ENCODE measurements around the gene TMEM44. TPM values are rescaled to one million over a fixed set of nuclear protein-coding genes. Genes with fewer than 3 reads are reported as not detected.

The TMEM44 gene
- total RNA-seq, 1 experiment from 2014 or later = 70.1 TPM

DNA sequence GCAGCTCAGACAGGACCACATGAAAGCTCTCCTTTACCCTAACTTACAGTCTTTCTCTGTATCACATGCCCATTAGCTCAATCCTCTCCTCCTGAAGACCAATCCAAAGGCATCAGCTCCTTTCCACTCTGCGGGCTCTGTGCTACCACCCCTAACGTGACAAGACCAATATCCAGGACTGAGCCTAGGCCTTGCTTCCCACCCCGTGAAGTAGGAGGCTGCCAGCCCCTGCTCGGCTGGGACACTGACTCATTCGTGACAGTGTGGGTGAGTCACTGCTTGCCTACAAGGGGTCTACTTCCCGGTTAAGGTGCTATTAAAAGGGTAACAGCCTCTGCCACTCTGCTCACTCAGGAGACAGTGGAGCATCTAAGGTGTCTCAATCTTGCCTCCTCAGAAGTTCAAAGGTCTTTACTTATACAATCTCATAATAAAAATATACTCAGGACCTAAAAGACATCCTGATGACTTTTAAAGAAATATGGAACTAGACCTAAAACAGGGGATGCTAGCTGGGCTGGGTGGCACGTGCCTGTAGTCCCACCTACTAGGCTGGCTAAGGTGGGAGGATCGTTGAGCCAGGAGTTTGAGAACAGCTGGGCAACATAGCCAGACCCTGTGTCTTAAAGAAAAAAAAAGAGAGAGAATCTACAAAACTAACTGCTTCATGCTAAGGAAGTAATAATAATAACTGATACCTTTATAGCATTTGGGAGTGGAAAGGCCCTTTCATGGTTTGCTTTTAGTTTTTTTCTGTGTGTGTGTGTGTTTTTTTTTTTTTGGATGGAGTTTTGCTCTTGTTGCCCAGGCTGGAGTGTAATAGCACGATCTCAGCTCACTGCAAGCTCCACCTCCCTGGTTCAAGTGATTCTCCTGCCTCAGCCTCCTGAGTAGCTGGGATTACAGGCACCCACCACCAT is 55.0 kb downstream of the TMEM44 start:
- H3K9me3 ChIP-seq (ENCODE audit: control insufficient read depth, insufficient read depth, low read depth, low read length) = no peaks in the 10 kb centered on the region
- DNase-seq (ENCODE audit: low read depth, low spot score) (peak; percentile 78), ATAC-seq (peak; percentile 89)
- peak overlapping the region; percentile 73 for H3K27ac ChIP-seq (ENCODE audit: low read length)
- no TSS peak for BruUV-seq (replicated peaks)
- POLR2A ChIA-PET = interaction anchor here (0.6 to 0.7 kb wide), 3 partner anchors 99 to 133 kb away, joined by 3 to 6 read pairs (median 6); no protein-coding TSS in a partner anchor
- H3K27me3 ChIP-seq (ENCODE audit: control insufficient read depth, insufficient read depth, low read length) = no peaks in the 10 kb centered on the region
- peaks cover 31% of the 10 kb centered on the region for H3K4me1 ChIP-seq (ENCODE audit: control insufficient read depth, insufficient read depth, low read length)
- TF ChIP-seq, protein P1, sequence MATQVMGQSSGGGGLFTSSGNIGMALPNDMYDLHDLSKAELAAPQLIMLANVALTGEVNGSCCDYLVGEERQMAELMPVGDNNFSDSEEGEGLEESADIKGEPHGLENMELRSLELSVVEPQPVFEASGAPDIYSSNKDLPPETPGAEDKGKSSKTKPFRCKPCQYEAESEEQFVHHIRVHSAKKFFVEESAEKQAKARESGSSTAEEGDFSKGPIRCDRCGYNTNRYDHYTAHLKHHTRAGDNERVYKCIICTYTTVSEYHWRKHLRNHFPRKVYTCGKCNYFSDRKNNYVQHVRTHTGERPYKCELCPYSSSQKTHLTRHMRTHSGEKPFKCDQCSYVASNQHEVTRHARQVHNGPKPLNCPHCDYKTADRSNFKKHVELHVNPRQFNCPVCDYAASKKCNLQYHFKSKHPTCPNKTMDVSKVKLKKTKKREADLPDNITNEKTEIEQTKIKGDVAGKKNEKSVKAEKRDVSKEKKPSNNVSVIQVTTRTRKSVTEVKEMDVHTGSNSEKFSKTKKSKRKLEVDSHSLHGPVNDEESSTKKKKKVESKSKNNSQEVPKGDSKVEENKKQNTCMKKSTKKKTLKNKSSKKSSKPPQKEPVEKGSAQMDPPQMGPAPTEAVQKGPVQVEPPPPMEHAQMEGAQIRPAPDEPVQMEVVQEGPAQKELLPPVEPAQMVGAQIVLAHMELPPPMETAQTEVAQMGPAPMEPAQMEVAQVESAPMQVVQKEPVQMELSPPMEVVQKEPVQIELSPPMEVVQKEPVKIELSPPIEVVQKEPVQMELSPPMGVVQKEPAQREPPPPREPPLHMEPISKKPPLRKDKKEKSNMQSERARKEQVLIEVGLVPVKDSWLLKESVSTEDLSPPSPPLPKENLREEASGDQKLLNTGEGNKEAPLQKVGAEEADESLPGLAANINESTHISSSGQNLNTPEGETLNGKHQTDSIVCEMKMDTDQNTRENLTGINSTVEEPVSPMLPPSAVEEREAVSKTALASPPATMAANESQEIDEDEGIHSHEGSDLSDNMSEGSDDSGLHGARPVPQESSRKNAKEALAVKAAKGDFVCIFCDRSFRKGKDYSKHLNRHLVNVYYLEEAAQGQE (IDR thresholded peaks at IDR 0.05; ENCODE audit: insufficient read depth in 1 of 2, low read depth in 2 of 2, low read length in 1 of 2) = no peak
- TF ChIP-seq SIN3A (IDR thresholded peaks at IDR 0.05; ENCODE audit: borderline replicate concordance, insufficient read depth, low read depth, low read length) (no peak), POLR2AphosphoS5 (IDR thresholded peaks at IDR 0.05; ENCODE audit: low read depth, low read length) (no peak; the same call in 1 of the 2 replicates), TCF7L2 (IDR thresholded peaks at IDR 0.05; ENCODE audit: low read depth, low read length) (no peak)
- TF ChIP-seq, protein P2, sequence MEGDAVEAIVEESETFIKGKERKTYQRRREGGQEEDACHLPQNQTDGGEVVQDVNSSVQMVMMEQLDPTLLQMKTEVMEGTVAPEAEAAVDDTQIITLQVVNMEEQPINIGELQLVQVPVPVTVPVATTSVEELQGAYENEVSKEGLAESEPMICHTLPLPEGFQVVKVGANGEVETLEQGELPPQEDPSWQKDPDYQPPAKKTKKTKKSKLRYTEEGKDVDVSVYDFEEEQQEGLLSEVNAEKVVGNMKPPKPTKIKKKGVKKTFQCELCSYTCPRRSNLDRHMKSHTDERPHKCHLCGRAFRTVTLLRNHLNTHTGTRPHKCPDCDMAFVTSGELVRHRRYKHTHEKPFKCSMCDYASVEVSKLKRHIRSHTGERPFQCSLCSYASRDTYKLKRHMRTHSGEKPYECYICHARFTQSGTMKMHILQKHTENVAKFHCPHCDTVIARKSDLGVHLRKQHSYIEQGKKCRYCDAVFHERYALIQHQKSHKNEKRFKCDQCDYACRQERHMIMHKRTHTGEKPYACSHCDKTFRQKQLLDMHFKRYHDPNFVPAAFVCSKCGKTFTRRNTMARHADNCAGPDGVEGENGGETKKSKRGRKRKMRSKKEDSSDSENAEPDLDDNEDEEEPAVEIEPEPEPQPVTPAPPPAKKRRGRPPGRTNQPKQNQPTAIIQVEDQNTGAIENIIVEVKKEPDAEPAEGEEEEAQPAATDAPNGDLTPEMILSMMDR (IDR thresholded peaks at IDR 0.05) = no peak
- CTCF ChIA-PET = interaction anchor here (0.6 to 0.7 kb wide), 2 partner anchors 106 to 110 kb away, joined by 3 to 4 read pairs; no protein-coding TSS in a partner anchor
- H3K36me3 ChIP-seq (ENCODE audit: control insufficient read depth, insufficient read depth, low read length) = no peaks in the 10 kb centered on the region
- intact Hi-C loops (cut with micrococcal nuclease; ENCODE audit: unreplicated experiment) (no loop called here), in situ Hi-C loops (cut with HindIII; ENCODE audit: low pct_unique_long_range_greater_than_20kb, low sequenced_read_pairs) (no loop called here)
- H3K4me3 ChIP-seq (ENCODE audit: low read depth in 2 of 2, low read length in 2 of 2) = no peak overlapping the region

DNA sequence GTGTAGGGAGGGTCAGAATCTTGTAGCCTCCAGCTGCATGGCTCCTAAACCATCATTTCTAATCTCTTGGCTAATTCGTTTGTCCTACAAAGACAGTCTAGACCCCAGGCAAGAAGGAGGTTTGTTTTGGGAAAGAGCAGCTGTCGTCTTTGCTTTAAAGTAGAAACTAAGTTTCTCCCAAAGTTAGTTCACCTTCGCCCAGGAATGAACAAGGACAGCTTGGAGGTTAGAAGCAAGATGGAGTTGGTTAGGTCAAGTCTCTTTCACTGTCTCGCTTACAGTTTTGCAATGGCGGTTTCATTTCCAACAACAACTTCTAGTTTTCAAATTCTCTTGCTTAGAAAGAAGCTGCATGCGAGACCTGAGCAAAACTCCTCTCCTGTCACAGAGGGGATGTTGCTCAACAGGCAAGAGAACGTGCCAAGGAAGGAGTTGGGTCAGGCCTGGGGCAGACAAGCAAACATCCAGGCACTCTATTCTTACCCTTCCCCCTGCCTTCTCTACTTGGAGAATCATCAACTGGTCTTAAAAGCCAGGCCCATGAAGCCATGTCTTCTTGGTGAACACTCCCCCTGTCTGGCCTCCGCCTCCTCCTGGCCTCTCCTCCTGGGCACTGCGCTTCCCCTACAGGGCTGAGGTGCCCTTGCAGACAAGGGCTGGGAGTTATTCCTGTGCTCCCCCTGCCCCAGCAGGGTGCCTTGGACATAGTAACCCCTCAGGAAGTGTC is 57.6 kb downstream of the TMEM44 start:
- ChIA-PET CTCF (no interaction called here), POLR2A (no interaction called here)
- Histone ChIP-seq H3K27me3 (ENCODE audit: control insufficient read depth, insufficient read depth, low read length) (no peaks in the 10 kb centered on the region), H3K27ac (ENCODE audit: low read length) (peak overlapping the region; percentile 8), H3K4me3 (ENCODE audit: low read depth in 2 of 2, low read length in 2 of 2) (no peak overlapping the region), H3K36me3 (ENCODE audit: control insufficient read depth, insufficient read depth, low read length) (no peaks in the 10 kb centered on the region), H3K9me3 (ENCODE audit: control insufficient read depth, insufficient read depth, low read depth, low read length) (no peaks in the 10 kb centered on the region), H3K4me1 (ENCODE audit: control insufficient read depth, insufficient read depth, low read length) (peaks cover 40% of the 10 kb centered on the region)
- in situ Hi-C loops (cut with HindIII; ENCODE audit: low pct_unique_long_range_greater_than_20kb, low sequenced_read_pairs) = no loop called here
- intact Hi-C loops (cut with micrococcal nuclease; ENCODE audit: unreplicated experiment) = loop anchor here (2.0 kb wide), 1 partner anchor 103 kb away; no protein-coding TSS in a partner anchor
- DNase-seq (ENCODE audit: low read depth, low spot score) = no peak
- no TSS peak for BruUV-seq (replicated peaks)
- ATAC-seq = 0 out of 2 replicates have a peak, but pooled peaks have one; percentile 12
- no peak for TF ChIP-seq POLR2AphosphoS5 (IDR thresholded peaks at IDR 0.05; ENCODE audit: low read depth, low read length)
- TF ChIP-seq TCF7L2 (IDR thresholded peaks at IDR 0.05; ENCODE audit: low read depth, low read length) = no peak
- no peak for TF ChIP-seq SIN3A (IDR thresholded peaks at IDR 0.05; ENCODE audit: borderline replicate concordance, insufficient read depth, low read depth, low read length)
- TF ChIP-seq, protein P2 (IDR thresholded peaks at IDR 0.05) = no peak
- TF ChIP-seq, protein P1 (IDR thresholded peaks at IDR 0.05; ENCODE audit: insufficient read depth in 1 of 2, low read depth in 2 of 2, low read length in 1 of 2) = no peak
